ENCODE measurements around the gene BAK1. TPM values are rescaled to one million over a fixed set of nuclear protein-coding genes. Genes with fewer than 3 reads are reported as not detected.
"Not testable (repeated sequence)": the region's sequence is repeated elsewhere in the genome, so short reads cannot be mapped to it uniquely, and the experiment has no call there.

The BAK1 gene
- total and polyA plus RNA-seq, 8 donors: 2.9 to 97.0 (median 23.5) TPM

GRCh38 chr6:33567836-33568235 is 12.2 kb downstream of the BAK1 start:
- Histone ChIP-seq H3K4me1 (peaks cover 9 to 20% (median 14%) of the 10 kb centered on the region in 4 donors), H3K36me3 (peaks cover 0 to 8% (median 6%) of the 10 kb centered on the region in 4 donors), H3K27ac (no peak overlapping the region), H3K4me3 (no peak overlapping the region), H3K9me3 (no peaks in the 10 kb centered on the region), H3K27me3 (no peaks in the 10 kb centered on the region)
- TF ChIP-seq EP300 (IDR thresholded peaks at IDR 0.05) (no peak), POLR2A (IDR thresholded peaks at IDR 0.05) (no peak), POLR2AphosphoS5 (IDR thresholded peaks at IDR 0.05) (no peak)
- TF ChIP-seq, protein P1, sequence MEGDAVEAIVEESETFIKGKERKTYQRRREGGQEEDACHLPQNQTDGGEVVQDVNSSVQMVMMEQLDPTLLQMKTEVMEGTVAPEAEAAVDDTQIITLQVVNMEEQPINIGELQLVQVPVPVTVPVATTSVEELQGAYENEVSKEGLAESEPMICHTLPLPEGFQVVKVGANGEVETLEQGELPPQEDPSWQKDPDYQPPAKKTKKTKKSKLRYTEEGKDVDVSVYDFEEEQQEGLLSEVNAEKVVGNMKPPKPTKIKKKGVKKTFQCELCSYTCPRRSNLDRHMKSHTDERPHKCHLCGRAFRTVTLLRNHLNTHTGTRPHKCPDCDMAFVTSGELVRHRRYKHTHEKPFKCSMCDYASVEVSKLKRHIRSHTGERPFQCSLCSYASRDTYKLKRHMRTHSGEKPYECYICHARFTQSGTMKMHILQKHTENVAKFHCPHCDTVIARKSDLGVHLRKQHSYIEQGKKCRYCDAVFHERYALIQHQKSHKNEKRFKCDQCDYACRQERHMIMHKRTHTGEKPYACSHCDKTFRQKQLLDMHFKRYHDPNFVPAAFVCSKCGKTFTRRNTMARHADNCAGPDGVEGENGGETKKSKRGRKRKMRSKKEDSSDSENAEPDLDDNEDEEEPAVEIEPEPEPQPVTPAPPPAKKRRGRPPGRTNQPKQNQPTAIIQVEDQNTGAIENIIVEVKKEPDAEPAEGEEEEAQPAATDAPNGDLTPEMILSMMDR (IDR thresholded peaks at IDR 0.05): no peak
- DNase-seq: no peak
- intact Hi-C loops (cut with DNase I; ENCODE audit: low total_unique reads): no loop called here
- 52 to 86% (median 80%) methylated on average over 4 to 8 of the region's 8 CpGs for WGBS, 5 donors

DNA sequence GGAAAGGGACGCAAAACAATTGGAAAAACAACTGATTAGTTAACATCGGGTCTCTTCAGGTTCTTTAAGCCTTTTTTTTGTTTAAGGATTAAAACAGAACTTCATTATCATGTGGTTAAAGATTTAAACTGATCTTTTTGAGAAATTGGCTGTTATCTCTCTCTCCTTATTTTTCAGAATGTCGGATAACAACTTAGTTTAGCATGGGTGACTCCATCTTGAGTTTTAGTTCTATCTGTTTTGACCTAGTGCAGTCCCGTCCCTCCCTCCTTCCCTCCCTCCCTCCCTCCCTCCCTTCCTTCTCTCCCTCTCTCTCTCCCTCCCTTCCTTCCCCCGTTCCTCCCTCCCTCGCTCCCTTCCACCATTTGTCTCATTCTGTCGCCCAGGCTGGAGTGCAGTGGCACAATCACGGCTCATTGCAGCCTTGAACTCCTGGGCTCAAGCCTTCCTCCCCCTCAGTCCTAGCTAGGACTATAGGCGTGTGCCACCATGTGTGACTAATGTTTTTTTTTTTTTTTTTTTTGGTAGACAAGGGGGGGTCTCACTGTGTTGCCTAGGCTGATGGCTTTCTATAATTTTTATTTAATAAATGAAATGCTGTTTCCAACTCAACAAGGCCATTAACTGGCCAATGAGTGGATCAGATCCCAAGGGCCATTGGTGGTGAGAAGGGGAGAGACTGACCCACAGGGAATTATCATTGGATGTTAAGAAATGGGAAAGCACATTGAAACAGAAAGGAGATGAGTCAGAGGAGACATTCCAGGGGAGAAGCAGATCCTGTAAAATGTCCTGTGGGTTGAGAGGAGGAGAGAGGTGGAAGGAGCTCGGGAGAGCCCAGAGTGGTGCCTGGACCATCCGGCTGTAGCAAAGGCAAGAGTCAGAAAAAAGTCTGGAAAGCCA is 13.6 kb downstream of the BAK1 start:
- TF ChIP-seq, protein P1 (IDR thresholded peaks at IDR 0.05): no peak
- TF ChIP-seq POLR2A (IDR thresholded peaks at IDR 0.05) (no peak), EP300 (IDR thresholded peaks at IDR 0.05) (no peak), POLR2AphosphoS5 (IDR thresholded peaks at IDR 0.05) (no peak)
- Histone ChIP-seq H3K27ac (no peak overlapping the region), H3K36me3 (no peaks in the 10 kb centered on the region), H3K4me3 (no peak overlapping the region), H3K4me1 (peaks cover 1 to 12% (median 7%) of the 10 kb centered on the region in 4 donors), H3K27me3 (no peaks in the 10 kb centered on the region), H3K9me3 (no peaks in the 10 kb centered on the region)
- no peak for DNase-seq
- intact Hi-C loops (cut with DNase I; ENCODE audit: low total_unique reads): no loop called here
- 69 to 80% (median 75%) methylated on average over 11 of the region's 11 CpGs for WGBS, 5 donors

DNA sequence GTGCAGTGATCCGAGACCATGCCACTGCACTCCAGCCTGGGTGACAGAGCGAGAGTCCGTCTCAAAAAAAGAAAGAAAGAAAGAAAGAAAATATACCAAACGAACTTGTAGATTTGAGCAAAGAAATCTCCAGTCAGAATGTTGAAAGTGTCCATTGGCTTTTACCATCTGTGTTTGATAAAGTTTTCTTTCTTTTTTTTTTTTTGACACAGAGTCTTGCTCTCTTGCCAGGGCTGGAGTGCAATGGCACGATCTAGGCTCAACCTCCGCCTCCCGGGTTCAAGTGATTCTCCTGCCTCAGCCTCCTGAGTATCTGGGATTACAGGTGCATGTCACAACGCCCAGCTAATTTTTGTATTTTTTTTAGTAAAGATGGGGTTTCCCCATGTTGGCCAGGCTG is 21.3 kb downstream of the BAK1 start:
- no peak for DNase-seq

GRCh38 chr6:33557376-33557775 is 22.7 kb downstream of the BAK1 start:
- 90 to 100% (median 96%) methylated on average over 4 of the region's 4 CpGs for WGBS, 5 donors
- peaks cover 0 to 5% (median 0%) of the 10 kb centered on the region in 4 donors for H3K9me3 ChIP-seq
- intact Hi-C loops (cut with DNase I; ENCODE audit: low total_unique reads): no loop called here
- DNase-seq: no peak
- H3K4me1 ChIP-seq: no peaks in the 10 kb centered on the region
- no peak for TF ChIP-seq POLR2A (IDR thresholded peaks at IDR 0.05)
- no peak for TF ChIP-seq POLR2AphosphoS5 (IDR thresholded peaks at IDR 0.05)
- TF ChIP-seq, protein P1 (IDR thresholded peaks at IDR 0.05): no peak
- TF ChIP-seq EP300 (IDR thresholded peaks at IDR 0.05): no peak
- no peaks in the 10 kb centered on the region for H3K27me3 ChIP-seq
- no peak overlapping the region for H3K4me3 ChIP-seq
- H3K36me3 ChIP-seq: no peaks in the 10 kb centered on the region
- no peak overlapping the region for H3K27ac ChIP-seq

More for the DNA sequence above, 21.3 kb downstream of the BAK1 start:
- no peaks in the 10 kb centered on the region for H3K27me3 ChIP-seq
- H3K4me3 ChIP-seq: no peak overlapping the region
- TF ChIP-seq EP300 (IDR thresholded peaks at IDR 0.05): no peak
- no peak for TF ChIP-seq POLR2A (IDR thresholded peaks at IDR 0.05)
- TF ChIP-seq, protein P1 (IDR thresholded peaks at IDR 0.05): no peak
- no peak for TF ChIP-seq POLR2AphosphoS5 (IDR thresholded peaks at IDR 0.05)
- no peaks in the 10 kb centered on the region for H3K36me3 ChIP-seq
- intact Hi-C loops (cut with DNase I; ENCODE audit: low total_unique reads): no loop called here
- 86 to 96% (median 89%) methylated on average over 8 of the region's 8 CpGs for WGBS, 5 donors
- no peak overlapping the region for H3K27ac ChIP-seq
- peaks cover 0 to 5% (median 0%) of the 10 kb centered on the region in 4 donors for H3K9me3 ChIP-seq
- no peaks in the 10 kb centered on the region for H3K4me1 ChIP-seq

DNA sequence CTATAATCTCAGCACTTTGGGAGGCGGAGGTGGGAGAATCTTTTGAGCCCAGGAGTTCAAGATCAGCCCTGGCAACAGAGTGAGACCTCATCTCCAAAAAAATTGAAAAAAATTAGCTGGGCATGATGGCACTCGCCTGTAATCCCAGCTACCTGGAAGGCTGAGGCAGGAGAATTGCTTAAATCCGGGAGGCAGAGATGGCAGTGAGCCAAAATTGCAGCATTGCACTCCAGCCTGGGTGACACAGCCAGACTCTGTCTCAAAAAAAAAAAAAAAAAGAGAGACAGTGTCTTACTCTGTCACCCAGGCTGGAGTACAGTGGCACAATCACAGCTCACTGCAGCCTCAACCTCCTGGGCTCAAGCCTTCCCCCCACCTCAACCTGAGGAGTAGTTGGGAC is 27.2 kb downstream of the BAK1 start:
- DNase-seq: peak in 1 of 2 donors; percentile 44
- H3K27ac ChIP-seq; H3K27me3 ChIP-seq; intact Hi-C loops (cut with DNase I; ENCODE audit: low total_unique reads); H3K4me1 ChIP-seq; H3K4me3 ChIP-seq; H3K36me3 ChIP-seq; H3K9me3 ChIP-seq: not testable (repeated sequence)
- 49 to 59% (median 56%) methylated on average over 3 of the region's 3 CpGs for WGBS, 5 donors

Measured in stomach (tissue), 9 donors.